ENCODE results near the gene ST6GALNAC6. TPM values are rescaled to one million over a fixed set of nuclear protein-coding genes. Genes with fewer than 3 reads are reported as not detected.

ST6GALNAC6 gene
- total and polyA plus RNA-seq, 2 of the 8 experiments (the other 6 are each of a cell fraction or from before 2014, with no cell fraction given) = 43.7 to 64.4 TPM

DNA sequence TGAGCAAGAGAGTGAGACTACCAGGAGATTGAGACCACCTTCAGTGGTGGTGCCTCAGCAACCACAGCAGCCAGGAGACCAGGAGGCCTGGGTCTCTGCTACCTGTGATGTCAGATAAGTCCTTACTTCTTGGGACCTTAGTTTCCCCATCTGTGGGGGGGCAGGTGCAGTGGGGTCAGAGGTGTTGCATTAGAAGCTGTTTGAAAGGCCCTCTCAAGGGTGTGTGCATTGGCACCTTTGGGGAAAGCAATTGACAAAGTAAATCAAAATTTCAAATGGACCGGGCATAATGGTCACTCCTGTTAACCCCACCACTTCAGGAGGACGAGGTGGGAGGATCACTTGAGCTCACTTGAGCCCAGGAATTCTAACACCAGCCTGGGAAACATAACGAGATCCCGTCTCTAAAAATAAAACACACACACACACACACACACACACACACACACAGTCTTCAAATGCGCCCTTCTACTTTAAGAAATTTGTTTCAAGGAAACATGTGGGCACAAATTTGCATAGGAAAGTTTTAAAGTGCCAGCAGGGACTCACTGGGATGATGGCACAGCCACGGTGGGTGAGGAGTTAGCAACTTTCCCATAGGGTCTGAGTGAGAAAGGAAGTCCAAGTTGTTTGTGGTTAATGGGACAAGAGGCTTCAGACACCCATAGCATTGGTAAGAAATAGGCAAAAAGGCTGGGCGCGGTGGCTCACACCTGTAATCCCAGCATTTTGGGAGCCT lies 20.6 kb downstream of the ST6GALNAC6 start (continued):
- TF ChIP-seq, protein P1, sequence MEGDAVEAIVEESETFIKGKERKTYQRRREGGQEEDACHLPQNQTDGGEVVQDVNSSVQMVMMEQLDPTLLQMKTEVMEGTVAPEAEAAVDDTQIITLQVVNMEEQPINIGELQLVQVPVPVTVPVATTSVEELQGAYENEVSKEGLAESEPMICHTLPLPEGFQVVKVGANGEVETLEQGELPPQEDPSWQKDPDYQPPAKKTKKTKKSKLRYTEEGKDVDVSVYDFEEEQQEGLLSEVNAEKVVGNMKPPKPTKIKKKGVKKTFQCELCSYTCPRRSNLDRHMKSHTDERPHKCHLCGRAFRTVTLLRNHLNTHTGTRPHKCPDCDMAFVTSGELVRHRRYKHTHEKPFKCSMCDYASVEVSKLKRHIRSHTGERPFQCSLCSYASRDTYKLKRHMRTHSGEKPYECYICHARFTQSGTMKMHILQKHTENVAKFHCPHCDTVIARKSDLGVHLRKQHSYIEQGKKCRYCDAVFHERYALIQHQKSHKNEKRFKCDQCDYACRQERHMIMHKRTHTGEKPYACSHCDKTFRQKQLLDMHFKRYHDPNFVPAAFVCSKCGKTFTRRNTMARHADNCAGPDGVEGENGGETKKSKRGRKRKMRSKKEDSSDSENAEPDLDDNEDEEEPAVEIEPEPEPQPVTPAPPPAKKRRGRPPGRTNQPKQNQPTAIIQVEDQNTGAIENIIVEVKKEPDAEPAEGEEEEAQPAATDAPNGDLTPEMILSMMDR (IDR thresholded peaks at IDR 0.05; ENCODE audit: control extremely low read depth in 1 of 3, insufficient read depth in 1 of 3, low read depth in 1 of 3, low read length in 3 of 3) = no peak
- no peak for TF ChIP-seq POLR2AphosphoS5 (IDR thresholded peaks at IDR 0.05; ENCODE audit: low read depth, low read length)
- TF ChIP-seq RFX5 (IDR thresholded peaks at IDR 0.05; ENCODE audit: borderline replicate concordance, low read depth, low read length) = no peak
- no peak for TF ChIP-seq CBX5 (IDR thresholded peaks at IDR 0.05; ENCODE audit: low read depth, low read length)
- TF ChIP-seq CHD2 (IDR thresholded peaks at IDR 0.05; ENCODE audit: low read length) = no peak
- TF ChIP-seq SIX5 (IDR thresholded peaks at IDR 0.05; ENCODE audit: low read depth, low read length) = no peak
- TF ChIP-seq, protein P2, sequence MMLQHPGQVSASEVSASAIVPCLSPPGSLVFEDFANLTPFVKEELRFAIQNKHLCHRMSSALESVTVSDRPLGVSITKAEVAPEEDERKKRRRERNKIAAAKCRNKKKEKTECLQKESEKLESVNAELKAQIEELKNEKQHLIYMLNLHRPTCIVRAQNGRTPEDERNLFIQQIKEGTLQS (IDR thresholded peaks at IDR 0.05; ENCODE audit: insufficient read depth, low read depth, low read length) = no peak
